Dermis blood vessel endothelial cell (primary cell): Measurements from ENCODE around the gene ELAVL3. TPM values are rescaled to one million over a fixed set of nuclear protein-coding genes. Genes with fewer than 3 reads are reported as not detected.
A peak's percentile ranks its signal among the peaks of the same experiment; 100 is the strongest.
"Not testable (repeated sequence)": the region's sequence is repeated elsewhere in the genome, so short reads cannot be mapped to it uniquely, and the experiment has no call there.

ENCODE experiments used
- DNase-seq: peaks from one replicate; pipeline ENCODE4 v3.0.0; 2010
- total RNA-seq: library from RNA; depleted of rRNA; stranded (reverse); fragments of >200 nt; gene quantifications from 2 replicates; pipeline ENCODE4 v1.2.3, GENCODE V29; 2014

The ELAVL3 gene
- total RNA-seq, 1 donor from 2014 or later: not detected

- DNase-seq: no peak
Measured at GRCh38 chr19:11458236-11458900, 22.5 kb downstream of the ELAVL3 start.

- no peak for DNase-seq
Measured at GRCh38 chr19:11457831-11458230, 23.0 kb downstream of the ELAVL3 start.

GRCh38 chr19:11457115-11457514 is 23.7 kb downstream of the ELAVL3 start:
- no peak for DNase-seq

- DNase-seq: no peak
Measured at GRCh38 chr19:11456659-11457058, 24.2 kb downstream of the ELAVL3 start.

GRCh38 chr19:11455233-11455554 is 25.7 kb downstream of the ELAVL3 start:
- not testable (repeated sequence) for DNase-seq

GRCh38 chr19:11453468-11454341 is 27.1 kb downstream of the ELAVL3 start:
- no peak for DNase-seq

GRCh38 chr19:11452620-11453310 is 28.1 kb downstream of the ELAVL3 start:
- DNase-seq: no peak

GRCh38 chr19:11451871-11452619 is 28.8 kb downstream of the ELAVL3 start:
- DNase-seq: no peak

- DNase-seq: no peak
Measured at GRCh38 chr19:11451327-11451870, 29.4 kb downstream of the ELAVL3 start.

GRCh38 chr19:11450570-11451326 is 30.1 kb downstream of the ELAVL3 start:
- no peak for DNase-seq

GRCh38 chr19:11448923-11449554 is 31.8 kb downstream of the ELAVL3 start:
- no peak for DNase-seq

- DNase-seq: no peak
Measured at GRCh38 chr19:11448410-11448809, 32.4 kb downstream of the ELAVL3 start.

GRCh38 chr19:11447347-11448262 is 33.2 kb downstream of the ELAVL3 start:
- DNase-seq: no peak

GRCh38 chr19:11446652-11447301 is 34.1 kb downstream of the ELAVL3 start:
- DNase-seq: peak; percentile 65

GRCh38 chr19:11446271-11446651 is 34.6 kb downstream of the ELAVL3 start:
- DNase-seq: no peak

GRCh38 chr19:11445141-11445540 is 35.7 kb downstream of the ELAVL3 start:
- DNase-seq: no peak

- DNase-seq: no peak
Measured at GRCh38 chr19:11444059-11444458, 36.8 kb downstream of the ELAVL3 start.

- DNase-seq: no peak
Measured at GRCh38 chr19:11437955-11438354, 42.9 kb downstream of the ELAVL3 start.

GRCh38 chr19:11435833-11436313 is 45.0 kb downstream of the ELAVL3 start:
- DNase-seq: peak; percentile 39
